HEK293 (cell line): ENCODE measurements around the gene SPACA7.
A peak's percentile ranks its signal among the peaks of the same experiment; 100 is the strongest.

Source experiments
- IKZF3 ChIP-seq: fragments of 450-650 bp; IDR thresholded peaks from 2 replicates; pipeline ENCODE4 v1.5.0; 2018; ENCODE audit warnings: missing biosample characterization, mild to moderate bottlenecking, missing genetic modification characterization, moderate library complexity
- KLF16 ChIP-seq: fragments of 450-650 bp; formaldehyde crosslinking; IDR thresholded peaks from 2 replicates; pipeline ENCODE4 v1.5.1; 2017; ENCODE audit warnings: missing biosample characterization, missing genetic modification characterization
- KLF7 ChIP-seq: fragments of 450-650 bp; formaldehyde crosslinking; IDR thresholded peaks from 2 replicates; pipeline ENCODE4 v1.5.1; 2016; ENCODE audit warnings: missing biosample characterization, missing genetic modification characterization, borderline replicate concordance
- PRDM1 ChIP-seq: fragments of 450-650 bp; formaldehyde crosslinking; IDR thresholded peaks from 2 replicates; pipeline ENCODE4; 2016; ENCODE audit warnings: missing biosample characterization, missing genetic modification characterization
- TRIM28 ChIP-seq: IDR thresholded peaks from 2 replicates; pipeline ENCODE4 v1.6.1; 2011; ENCODE audit warnings: low read length, control low read depth, borderline replicate concordance
- YY1 ChIP-seq: fragments of 450-650 bp; formaldehyde crosslinking; IDR thresholded peaks from 2 replicates; pipeline ENCODE4 v1.5.1; 2018; ENCODE audit warnings: missing biosample characterization, missing genetic modification characterization
- ZBTB1 ChIP-seq: fragments of 450-650 bp; formaldehyde crosslinking; IDR thresholded peaks from 2 replicates; pipeline ENCODE4 v1.5.1; 2016; ENCODE audit warnings: missing biosample characterization, missing genetic modification characterization
- ZEB2 ChIP-seq: fragments of 450-650 bp; formaldehyde crosslinking; IDR thresholded peaks from 2 replicates; pipeline ENCODE4 v1.5.1; 2016; ENCODE audit warnings: missing biosample characterization, missing genetic modification characterization
- ZFP3 ChIP-seq: fragments of 450-650 bp; formaldehyde crosslinking; IDR thresholded peaks from 2 replicates; pipeline ENCODE4 v1.5.1; 2016; ENCODE audit warnings: low read depth, missing biosample characterization, missing genetic modification characterization
- ZNF10 ChIP-seq: fragments of 450-650 bp; formaldehyde crosslinking; IDR thresholded peaks from 2 replicates; pipeline ENCODE4 v1.5.1; 2017; ENCODE audit warnings: missing biosample characterization, missing genetic modification characterization
- ZNF121 ChIP-seq: fragments of 450-650 bp; formaldehyde crosslinking; IDR thresholded peaks from 2 replicates; pipeline ENCODE4 v1.5.1; 2016; ENCODE audit warnings: missing biosample characterization, missing genetic modification characterization
- ZNF140 ChIP-seq: fragments of 450-650 bp; formaldehyde crosslinking; IDR thresholded peaks from 2 replicates; pipeline ENCODE4 v1.5.1; 2016; ENCODE audit warnings: missing biosample characterization, missing genetic modification characterization
- ZNF157 ChIP-seq: fragments of 450-650 bp; formaldehyde crosslinking; IDR thresholded peaks from 2 replicates; pipeline ENCODE4 v1.5.1; 2016; ENCODE audit warnings: missing biosample characterization, missing genetic modification characterization
- ZNF221 ChIP-seq: fragments of 450-650 bp; formaldehyde crosslinking; IDR thresholded peaks from 2 replicates; pipeline ENCODE4 v1.5.1; 2017; ENCODE audit warnings: missing biosample characterization, missing genetic modification characterization, borderline replicate concordance
- ZNF391 ChIP-seq: fragments of 450-650 bp; formaldehyde crosslinking; IDR thresholded peaks from 2 replicates; pipeline ENCODE4 v1.5.1; 2016; ENCODE audit warnings: low read depth, missing biosample characterization, missing genetic modification characterization, borderline replicate concordance
- ZNF555 ChIP-seq: fragments of 450-650 bp; formaldehyde crosslinking; conservative IDR thresholded peaks from 2 replicates; pipeline ENCODE4 v1.5.1; 2017; ENCODE audit warnings: missing biosample characterization, mild to moderate bottlenecking, missing genetic modification characterization, inconsistent platforms
- ZNF560 ChIP-seq: fragments of 450-650 bp; formaldehyde crosslinking; IDR thresholded peaks from 2 replicates; pipeline ENCODE4 v1.5.1; 2017; ENCODE audit warnings: missing biosample characterization, missing genetic modification characterization, borderline replicate concordance
- ZNF626 ChIP-seq: fragments of 450-650 bp; sonication (Bioruptor Pico); formaldehyde crosslinking; IDR thresholded peaks from 2 replicates; pipeline ENCODE4 v1.5.1; 2018; ENCODE audit warnings: missing biosample characterization, missing genetic modification characterization, inconsistent platforms
- ZNF776 ChIP-seq: fragments of 450-650 bp; formaldehyde crosslinking; IDR thresholded peaks from 2 replicates; pipeline ENCODE4 v1.5.0; 2017; ENCODE audit warnings: missing biosample characterization, missing genetic modification characterization, borderline replicate concordance
- ZNF785 ChIP-seq: fragments of 450-650 bp; formaldehyde crosslinking; IDR thresholded peaks from 2 replicates; pipeline ENCODE4 v1.5.1; 2016; ENCODE audit warnings: missing biosample characterization, missing genetic modification characterization
- ZSCAN16 ChIP-seq: fragments of 450-650 bp; formaldehyde crosslinking; IDR thresholded peaks from 2 replicates; pipeline ENCODE4 v1.5.1; 2016; ENCODE audit warnings: missing biosample characterization, missing genetic modification characterization
- ZSCAN5A ChIP-seq: fragments of 450-650 bp; formaldehyde crosslinking; IDR thresholded peaks from 2 replicates; pipeline ENCODE4 v1.5.1; 2016; ENCODE audit warnings: missing biosample characterization, missing genetic modification characterization
- TF ChIP-seq, protein P1 (sequence below): sonication (generic); formaldehyde crosslinking; IDR thresholded peaks from 2 replicates; pipeline ENCODE4 v1.8.1; 2022; ENCODE audit warnings: mild to moderate bottlenecking, moderate library complexity, missing genetic modification reagents
- TF ChIP-seq, protein P2 (sequence below): fragments of 450-650 bp; formaldehyde crosslinking; IDR thresholded peaks from 2 replicates; pipeline ENCODE4 v1.5.1; 2016; ENCODE audit warnings: missing biosample characterization, missing genetic modification characterization
- TF ChIP-seq, protein P3 (sequence below): fragments of 450-650 bp; formaldehyde crosslinking; IDR thresholded peaks from 2 replicates; pipeline ENCODE4 v1.5.1; 2016; ENCODE audit warnings: missing biosample characterization, missing genetic modification characterization, borderline replicate concordance

The SPACA7 gene

GRCh38 chr13:112346173-112346898 lies 29.8 kb upstream of the SPACA7 start (continued):
- TF ChIP-seq, protein P1, sequence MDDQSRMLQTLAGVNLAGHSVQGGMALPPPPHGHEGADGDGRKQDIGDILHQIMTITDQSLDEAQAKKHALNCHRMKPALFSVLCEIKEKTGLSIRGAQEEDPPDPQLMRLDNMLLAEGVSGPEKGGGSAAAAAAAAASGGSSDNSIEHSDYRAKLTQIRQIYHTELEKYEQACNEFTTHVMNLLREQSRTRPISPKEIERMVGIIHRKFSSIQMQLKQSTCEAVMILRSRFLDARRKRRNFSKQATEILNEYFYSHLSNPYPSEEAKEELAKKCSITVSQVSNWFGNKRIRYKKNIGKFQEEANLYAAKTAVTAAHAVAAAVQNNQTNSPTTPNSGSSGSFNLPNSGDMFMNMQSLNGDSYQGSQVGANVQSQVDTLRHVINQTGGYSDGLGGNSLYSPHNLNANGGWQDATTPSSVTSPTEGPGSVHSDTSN (CRISPR knock-in tag), result 0 out of 2 replicates have a peak, but pooled peaks have one; percentile 34
- TF ChIP-seq ZNF221 (tag by site-specific recombination) (no peak), ZNF10 (tag by site-specific recombination) (peak; percentile 94), ZNF157 (tag by site-specific recombination) (no peak), ZNF121 (tag by site-specific recombination) (peak; percentile 85), ZNF391 (tag by site-specific recombination) (peak; percentile 96), TRIM28 (peak; percentile 45; the same call in 1 of the 2 replicates), KLF16 (tag by site-specific recombination) (no peak), IKZF3 (tag by site-specific recombination) (peak; percentile 96), KLF7 (tag by site-specific recombination) (peak; percentile 78), ZNF776 (tag by site-specific recombination) (no peak), ZNF626 (tag by site-specific recombination) (no peak), YY1 (0 out of 2 replicates have a peak, but pooled peaks have one; percentile 33), PRDM1 (no peak), ZSCAN16 (peak; percentile 74), ZEB2 (tag by site-specific recombination) (peak; percentile 100), ZNF555 (tag by site-specific recombination) (no peak), ZSCAN5A (peak; percentile 64; the same call in 1 of the 2 replicates), ZNF785 (no peak), ZNF560 (tag by site-specific recombination) (no peak), ZNF140 (tag by site-specific recombination) (no peak), ZBTB1 (peak; percentile 93), ZFP3 (tag by site-specific recombination) (peak; percentile 54; the same call in 1 of the 2 replicates)
- TF ChIP-seq, protein P2, sequence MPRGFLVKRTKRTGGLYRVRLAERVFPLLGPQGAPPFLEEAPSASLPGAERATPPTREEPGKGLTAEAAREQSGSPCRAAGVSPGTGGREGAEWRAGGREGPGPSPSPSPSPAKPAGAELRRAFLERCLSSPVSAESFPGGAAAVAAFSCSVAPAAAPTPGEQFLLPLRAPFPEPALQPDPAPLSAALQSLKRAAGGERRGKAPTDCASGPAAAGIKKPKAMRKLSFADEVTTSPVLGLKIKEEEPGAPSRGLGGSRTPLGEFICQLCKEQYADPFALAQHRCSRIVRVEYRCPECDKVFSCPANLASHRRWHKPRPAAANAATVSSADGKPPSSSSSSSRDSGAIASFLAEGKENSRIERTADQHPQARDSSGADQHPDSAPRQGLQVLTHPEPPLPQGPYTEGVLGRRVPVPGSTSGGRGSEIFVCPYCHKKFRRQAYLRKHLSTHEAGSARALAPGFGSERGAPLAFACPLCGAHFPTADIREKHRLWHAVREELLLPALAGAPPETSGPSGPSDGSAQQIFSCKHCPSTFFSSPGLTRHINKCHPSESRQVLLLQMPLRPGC (tag by site-specific recombination), result peak; percentile 98
- TF ChIP-seq, protein P3, sequence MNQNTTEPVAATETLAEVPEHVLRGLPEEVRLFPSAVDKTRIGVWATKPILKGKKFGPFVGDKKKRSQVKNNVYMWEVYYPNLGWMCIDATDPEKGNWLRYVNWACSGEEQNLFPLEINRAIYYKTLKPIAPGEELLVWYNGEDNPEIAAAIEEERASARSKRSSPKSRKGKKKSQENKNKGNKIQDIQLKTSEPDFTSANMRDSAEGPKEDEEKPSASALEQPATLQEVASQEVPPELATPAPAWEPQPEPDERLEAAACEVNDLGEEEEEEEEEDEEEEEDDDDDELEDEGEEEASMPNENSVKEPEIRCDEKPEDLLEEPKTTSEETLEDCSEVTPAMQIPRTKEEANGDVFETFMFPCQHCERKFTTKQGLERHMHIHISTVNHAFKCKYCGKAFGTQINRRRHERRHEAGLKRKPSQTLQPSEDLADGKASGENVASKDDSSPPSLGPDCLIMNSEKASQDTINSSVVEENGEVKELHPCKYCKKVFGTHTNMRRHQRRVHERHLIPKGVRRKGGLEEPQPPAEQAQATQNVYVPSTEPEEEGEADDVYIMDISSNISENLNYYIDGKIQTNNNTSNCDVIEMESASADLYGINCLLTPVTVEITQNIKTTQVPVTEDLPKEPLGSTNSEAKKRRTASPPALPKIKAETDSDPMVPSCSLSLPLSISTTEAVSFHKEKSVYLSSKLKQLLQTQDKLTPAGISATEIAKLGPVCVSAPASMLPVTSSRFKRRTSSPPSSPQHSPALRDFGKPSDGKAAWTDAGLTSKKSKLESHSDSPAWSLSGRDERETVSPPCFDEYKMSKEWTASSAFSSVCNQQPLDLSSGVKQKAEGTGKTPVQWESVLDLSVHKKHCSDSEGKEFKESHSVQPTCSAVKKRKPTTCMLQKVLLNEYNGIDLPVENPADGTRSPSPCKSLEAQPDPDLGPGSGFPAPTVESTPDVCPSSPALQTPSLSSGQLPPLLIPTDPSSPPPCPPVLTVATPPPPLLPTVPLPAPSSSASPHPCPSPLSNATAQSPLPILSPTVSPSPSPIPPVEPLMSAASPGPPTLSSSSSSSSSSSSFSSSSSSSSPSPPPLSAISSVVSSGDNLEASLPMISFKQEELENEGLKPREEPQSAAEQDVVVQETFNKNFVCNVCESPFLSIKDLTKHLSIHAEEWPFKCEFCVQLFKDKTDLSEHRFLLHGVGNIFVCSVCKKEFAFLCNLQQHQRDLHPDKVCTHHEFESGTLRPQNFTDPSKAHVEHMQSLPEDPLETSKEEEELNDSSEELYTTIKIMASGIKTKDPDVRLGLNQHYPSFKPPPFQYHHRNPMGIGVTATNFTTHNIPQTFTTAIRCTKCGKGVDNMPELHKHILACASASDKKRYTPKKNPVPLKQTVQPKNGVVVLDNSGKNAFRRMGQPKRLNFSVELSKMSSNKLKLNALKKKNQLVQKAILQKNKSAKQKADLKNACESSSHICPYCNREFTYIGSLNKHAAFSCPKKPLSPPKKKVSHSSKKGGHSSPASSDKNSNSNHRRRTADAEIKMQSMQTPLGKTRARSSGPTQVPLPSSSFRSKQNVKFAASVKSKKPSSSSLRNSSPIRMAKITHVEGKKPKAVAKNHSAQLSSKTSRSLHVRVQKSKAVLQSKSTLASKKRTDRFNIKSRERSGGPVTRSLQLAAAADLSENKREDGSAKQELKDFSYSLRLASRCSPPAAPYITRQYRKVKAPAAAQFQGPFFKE (tag by site-specific recombination), result no peak
